Right ventricle myocardium superior (tissue), 1 donor: ENCODE results near the gene PNMA6F. TPM values are rescaled to one million over a fixed set of nuclear protein-coding genes. Genes with fewer than 3 reads are reported as not detected.
"Not testable (repeated sequence)": the region's sequence is repeated elsewhere in the genome, so short reads cannot be mapped to it uniquely, and the experiment has no call there.

Experiments
- ATAC-seq: fragments of 200-7000 bp; cut with Tn5 transposase; one replicate; pipeline ENCODE4 v1.9.1; 2020; ENCODE audit warnings: mild to moderate bottlenecking; ENCODE audit not compliant: poor library complexity
- DNase-seq: peaks from one replicate; pipeline ENCODE4 v3.0.0-alpha.2; 2020
- intact Hi-C: fragments of 100-400 bp; cut with DNase I; formaldehyde crosslinking; loops from one replicate; pipeline ENCODE4 v1.11.2; 2022
- total RNA-seq: library from RNA; stranded (reverse); fragmentation: NEBNext Ultra II Directional; extraction: Animal tissue kit (Norgen Biotek cat#: 25700); gene quantifications from one replicate; pipeline ENCODE4 v1.2.1, GENCODE V29; 2021
- donor health status: DM: no; HTN: yes; CAD: no; lungs with severe emphysema.

PNMA6F gene
- total RNA-seq, 1 donor from 2014 or later, result not detected

- DNase-seq (no peak), ATAC-seq (no peak)
- intact Hi-C loops, result no loop called here
These were observed 14.9 kb downstream of the PNMA6F start for GRCh38 chrX:153306527-153307115.

- ATAC-seq, result no peak
- intact Hi-C loops, result no loop called here
These were observed 15.6 kb downstream of the PNMA6F start for GRCh38 chrX:153305972-153306371.

GRCh38 chrX:153304988-153305736 is 16.4 kb downstream of the PNMA6F start:
- ATAC-seq, result no peak
- intact Hi-C loops, result no loop called here
- DNase-seq, result no peak

More at GRCh38 chrX:153305972-153306371, 15.6 kb downstream of the PNMA6F start:
- no peak for DNase-seq

- ATAC-seq (no peak), DNase-seq (no peak)
- intact Hi-C loops, result no loop called here
These were observed 18.0 kb downstream of the PNMA6F start for GRCh38 chrX:153303276-153304262.

- DNase-seq, result no peak
- intact Hi-C loops, result no loop called here
- ATAC-seq, result no peak
These were observed 18.8 kb downstream of the PNMA6F start for GRCh38 chrX:153302796-153303195.

GRCh38 chrX:153301746-153302145 is 19.8 kb downstream of the PNMA6F start:
- DNase-seq, result no peak
- ATAC-seq, result no peak
- intact Hi-C loops, result no loop called here

GRCh38 chrX:153299855-153300254 is 21.7 kb downstream of the PNMA6F start:
- ATAC-seq (no peak), DNase-seq (no peak)
- intact Hi-C loops, result no loop called here

- intact Hi-C loops, result no loop called here
- no peak for DNase-seq
- no peak for ATAC-seq
These were observed 24.2 kb downstream of the PNMA6F start for GRCh38 chrX:153297376-153297775.

- ATAC-seq, DNase-seq, intact Hi-C loops: not testable (repeated sequence)
These were observed 28.0 kb downstream of the PNMA6F start for GRCh38 chrX:153293485-153294071.

- intact Hi-C loops, DNase-seq, ATAC-seq: not testable (repeated sequence)
These were observed 32.8 kb downstream of the PNMA6F start for GRCh38 chrX:153288807-153289206.

GRCh38 chrX:153285678-153286077 is 35.9 kb downstream of the PNMA6F start:
- intact Hi-C loops, ATAC-seq: not testable (repeated sequence)

GRCh38 chrX:153283982-153284381 is 37.6 kb downstream of the PNMA6F start:
- intact Hi-C loops, ATAC-seq, DNase-seq: not testable (repeated sequence)

More at GRCh38 chrX:153285678-153286077, 35.9 kb downstream of the PNMA6F start:
- DNase-seq, result not testable (repeated sequence)

GRCh38 chrX:153281784-153282183 is 39.8 kb downstream of the PNMA6F start:
- intact Hi-C loops, ATAC-seq, DNase-seq: not testable (repeated sequence)

GRCh38 chrX:153279304-153279703 is 42.3 kb downstream of the PNMA6F start:
- ATAC-seq, intact Hi-C loops, DNase-seq: not testable (repeated sequence)

GRCh38 chrX:153276049-153276448 is 45.5 kb downstream of the PNMA6F start:
- ATAC-seq, DNase-seq, intact Hi-C loops: not testable (repeated sequence)

- ATAC-seq, result not testable (repeated sequence)
These were observed 46.1 kb downstream of the PNMA6F start for GRCh38 chrX:153275418-153275817.

GRCh38 chrX:153272584-153272983 is 49.0 kb downstream of the PNMA6F start:
- intact Hi-C loops, ATAC-seq: not testable (repeated sequence)
- DNase-seq, result peak; percentile 20

More at GRCh38 chrX:153275418-153275817, 46.1 kb downstream of the PNMA6F start:
- intact Hi-C loops, DNase-seq: not testable (repeated sequence)

- DNase-seq, ATAC-seq, intact Hi-C loops: not testable (repeated sequence)
These were observed 49.5 kb downstream of the PNMA6F start for GRCh38 chrX:153272070-153272469.
